Heart left ventricle (tissue), 13 donors: ENCODE data around the gene PRDX4.

Experiments
- POLR2A ChIP-seq, 2 donors: fragments of 450-650 bp; IDR thresholded peaks; one replicate each; pipeline ENCODE4 v1.6.1; 2017; ENCODE audit warnings: antibody characterized with exemption in 2 of 2, mild to moderate bottlenecking in 2 of 2, moderate library complexity in 2 of 2
- TF ChIP-seq, protein P1 (sequence below), 12 donors: fragments of 200-600 bp; sonication (generic) in 4 of 12; IDR thresholded peaks; one replicate each; pipeline versions ENCODE4 v1.5.0 to v1.8.0; 2018 to 2022; ENCODE audit warnings: antibody characterized with exemption in 12 of 12, mild to moderate bottlenecking in 5 of 12
- donor health status: ischemic (EF 13 %, LVEDD 7.1; RV severe dilation, severe dysfunction).
- donor health status: DM: no; HTN: yes; CAD: no.
- donor health status: DM: no; HTN: no; CAD: no.
- donor health status: ischemic (EF 25% LVEDD 6.9; RV normal size, moderate dysfunction).
- donor health status: ischemic (EF 25% LVEDD 5.7; RV mildly dilated, moderate dysfunction).
- donor health status: ischemic (EF 35%, LVEDD 5.7; RV mildly dilated, moderate dysfunction).
- donor health status: nonischemic (EF 11% LVEDD 7.7; RV severe dilation, severe dysfunction).
- donor health status: DM: yes; HTN: yes; CAD: no.
- donor health status: PGD.
- donor health status: ischemic (EF 29% LVEDD 5.4; RV normal size, mild dysfunction).
- donor health status: nonischemic (EF 23%, LVEDD 6.1; RV moderate dilation, normal function).

DNA sequence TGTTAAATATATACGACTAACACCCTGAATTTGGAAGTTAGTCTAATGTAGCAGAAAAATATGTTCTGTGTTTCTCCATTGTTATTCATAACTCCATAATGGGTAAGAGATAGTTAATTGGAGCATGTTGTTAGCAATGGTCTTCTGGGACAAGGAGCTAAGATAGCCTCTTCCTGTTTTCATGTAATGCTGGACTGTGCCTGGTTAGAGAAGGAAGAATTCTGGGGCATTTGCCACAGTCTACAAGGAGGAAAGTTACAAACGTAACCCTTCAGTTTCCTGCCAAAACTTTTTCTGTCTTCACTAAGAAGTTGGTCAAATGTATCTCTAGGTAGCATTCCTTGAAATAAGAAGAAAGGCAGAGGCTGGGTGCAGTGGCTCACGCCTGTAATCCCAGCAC lies 5.8 kb downstream of the PRDX4 start:
- TF ChIP-seq, protein P1, sequence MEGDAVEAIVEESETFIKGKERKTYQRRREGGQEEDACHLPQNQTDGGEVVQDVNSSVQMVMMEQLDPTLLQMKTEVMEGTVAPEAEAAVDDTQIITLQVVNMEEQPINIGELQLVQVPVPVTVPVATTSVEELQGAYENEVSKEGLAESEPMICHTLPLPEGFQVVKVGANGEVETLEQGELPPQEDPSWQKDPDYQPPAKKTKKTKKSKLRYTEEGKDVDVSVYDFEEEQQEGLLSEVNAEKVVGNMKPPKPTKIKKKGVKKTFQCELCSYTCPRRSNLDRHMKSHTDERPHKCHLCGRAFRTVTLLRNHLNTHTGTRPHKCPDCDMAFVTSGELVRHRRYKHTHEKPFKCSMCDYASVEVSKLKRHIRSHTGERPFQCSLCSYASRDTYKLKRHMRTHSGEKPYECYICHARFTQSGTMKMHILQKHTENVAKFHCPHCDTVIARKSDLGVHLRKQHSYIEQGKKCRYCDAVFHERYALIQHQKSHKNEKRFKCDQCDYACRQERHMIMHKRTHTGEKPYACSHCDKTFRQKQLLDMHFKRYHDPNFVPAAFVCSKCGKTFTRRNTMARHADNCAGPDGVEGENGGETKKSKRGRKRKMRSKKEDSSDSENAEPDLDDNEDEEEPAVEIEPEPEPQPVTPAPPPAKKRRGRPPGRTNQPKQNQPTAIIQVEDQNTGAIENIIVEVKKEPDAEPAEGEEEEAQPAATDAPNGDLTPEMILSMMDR (IDR thresholded peaks at IDR 0.05) = no peak
- no peak for TF ChIP-seq POLR2A (IDR thresholded peaks at IDR 0.05)
